MM.1S (cell line): ENCODE data around the gene PODXL2.

Experiments
- DNase-seq: peaks from one replicate; pipeline ENCODE4 v3.0.0-alpha.2; 2015
- H2AFZ ChIP-seq: fragments of 300-600 bp; sonication (generic); 2 replicates; pipeline ENCODE4 v1.6.0; 2016; ENCODE audit warnings: antibody characterized with exemption, low read length
- H3F3A ChIP-seq: fragments of 300-600 bp; sonication (generic); 2 replicates; pipeline ENCODE4 v1.6.1; 2016; ENCODE audit warnings: mild to moderate bottlenecking, antibody characterized with exemption, low read length, moderate library complexity, mixed read lengths; ENCODE audit not compliant: insufficient read depth
- H3K27ac ChIP-seq: fragments of 300-600 bp; sonication (generic); 2 replicates; pipeline ENCODE4 v1.5.1; 2016; ENCODE audit warnings: mild to moderate bottlenecking, low read length
- H3K27me3 ChIP-seq: fragments of 300-600 bp; sonication (generic); replicated peaks from 2 replicates; pipeline ENCODE4 v1.6.0; 2016; ENCODE audit warnings: low read length; ENCODE audit not compliant: insufficient read depth
- H3K36me3 ChIP-seq: fragments of 300-600 bp; sonication (generic); replicated peaks from 2 replicates; pipeline ENCODE4 v1.6.1; 2016; ENCODE audit warnings: mild to moderate bottlenecking, low read length, mixed read lengths; ENCODE audit not compliant: insufficient read depth
- H3K4me1 ChIP-seq: fragments of 300-600 bp; sonication (generic); 2 replicates; pipeline ENCODE4 v1.6.1; 2016; ENCODE audit warnings: low read length, mixed read lengths
- H3K4me2 ChIP-seq: fragments of 300-600 bp; sonication (generic); 2 replicates; pipeline ENCODE4 v1.6.0; 2016; ENCODE audit warnings: low read depth, low read length
- H3K4me3 ChIP-seq: fragments of 300-600 bp; sonication (generic); 2 replicates; pipeline ENCODE4 v1.5.1; 2016; ENCODE audit warnings: low read length, mixed read lengths
- H3K79me2 ChIP-seq: fragments of 300-600 bp; sonication (generic); 2 replicates; pipeline ENCODE4 v1.6.1; 2016; ENCODE audit warnings: mixed run types, low read length, mixed read lengths
- H3K9ac ChIP-seq: fragments of 300-600 bp; sonication (generic); 2 replicates; pipeline ENCODE4 v1.6.1; 2016; ENCODE audit warnings: low read length, mixed read lengths
- H3K9me2 ChIP-seq: fragments of 300-600 bp; sonication (generic); replicated peaks from 2 replicates; pipeline ENCODE4 v1.6.1; 2016; ENCODE audit warnings: mild to moderate bottlenecking, low read length, mixed read lengths; ENCODE audit not compliant: insufficient read depth
- H3K9me3 ChIP-seq: fragments of 300-600 bp; sonication (generic); replicated peaks from 2 replicates; pipeline ENCODE4 v1.6.1; 2016; ENCODE audit warnings: mild to moderate bottlenecking, low read length, mixed read lengths; ENCODE audit not compliant: insufficient read depth
- H4K20me1 ChIP-seq: fragments of 300-600 bp; sonication (generic); 2 replicates; pipeline ENCODE4 v1.6.1; 2016; ENCODE audit warnings: mild to moderate bottlenecking, low read length, moderate library complexity, mixed read lengths; ENCODE audit not compliant: insufficient read depth
- CTCF ChIP-seq: fragments of 300-600 bp; sonication (generic); IDR thresholded peaks from 2 replicates; pipeline ENCODE4 v1.5.1; 2016; ENCODE audit warnings: antibody characterized with exemption, low read length, mixed read lengths
- EZH2 ChIP-seq: fragments of 300-600 bp; sonication (generic); optimal IDR thresholded peaks from 2 replicates; pipeline ENCODE3; 2017; ENCODE audit warnings: low read depth, mild to moderate bottlenecking, antibody characterized with exemption, low read length, mixed read lengths
- EZH2phosphoT487 ChIP-seq: fragments of 300-600 bp; sonication (generic); IDR thresholded peaks from 2 replicates; pipeline ENCODE4 v1.6.1; 2018; ENCODE audit warnings: antibody characterized with exemption, low read length

The PODXL2 gene

GRCh38 chr3:127660621-127661251 is 31.8 kb downstream of the PODXL2 start:
- H3K79me2 ChIP-seq = no peaks in the 10 kb centered on the region
- no peak overlapping the region for H3K4me2 ChIP-seq
- H3K27ac ChIP-seq = no peak overlapping the region

GRCh38 chr3:127661600-127661999 is 32.6 kb downstream of the PODXL2 start:
- H3K4me2 ChIP-seq = no peak overlapping the region
- no peaks in the 10 kb centered on the region for H3K4me1 ChIP-seq
- no peak overlapping the region for H3K4me3 ChIP-seq
- no peaks in the 10 kb centered on the region for H3K9me3 ChIP-seq
- no peaks in the 10 kb centered on the region for H3K27me3 ChIP-seq
- H3F3A ChIP-seq = no peaks in the 10 kb centered on the region
- no peaks in the 10 kb centered on the region for H3K9me2 ChIP-seq
- no peak overlapping the region for H2AFZ ChIP-seq
- H3K9ac ChIP-seq = no peak overlapping the region
- H3K27ac ChIP-seq = no peak overlapping the region
- H4K20me1 ChIP-seq = no peaks in the 10 kb centered on the region
- no peak for DNase-seq
- H3K79me2 ChIP-seq = no peaks in the 10 kb centered on the region
- no peak for TF ChIP-seq CTCF
- no peak for TF ChIP-seq EZH2
- no peak for TF ChIP-seq EZH2phosphoT487
- no peaks in the 10 kb centered on the region for H3K36me3 ChIP-seq

More at GRCh38 chr3:127660621-127661251, 31.8 kb downstream of the PODXL2 start:
- H3K27me3 ChIP-seq = no peaks in the 10 kb centered on the region
- no peak for TF ChIP-seq EZH2
- no peak for TF ChIP-seq EZH2phosphoT487
- TF ChIP-seq CTCF = no peak
- H3K36me3 ChIP-seq = no peaks in the 10 kb centered on the region
- H4K20me1 ChIP-seq = no peaks in the 10 kb centered on the region
- no peaks in the 10 kb centered on the region for H3K4me1 ChIP-seq
- H3K9me2 ChIP-seq = no peaks in the 10 kb centered on the region
- DNase-seq = no peak
- H3K9me3 ChIP-seq = no peaks in the 10 kb centered on the region
- H3F3A ChIP-seq = no peaks in the 10 kb centered on the region
- no peak overlapping the region for H2AFZ ChIP-seq
- H3K9ac ChIP-seq = no peak overlapping the region
- no peak overlapping the region for H3K4me3 ChIP-seq

- Histone ChIP-seq H3K9me3 (no peaks in the 10 kb centered on the region), H3K27ac (no peak overlapping the region), H3F3A (no peaks in the 10 kb centered on the region), H4K20me1 (no peaks in the 10 kb centered on the region), H3K4me1 (no peaks in the 10 kb centered on the region), H3K4me3 (no peak overlapping the region), H3K9me2 (no peaks in the 10 kb centered on the region), H3K9ac (no peak overlapping the region), H3K4me2 (no peak overlapping the region), H2AFZ (no peak overlapping the region), H3K27me3 (no peaks in the 10 kb centered on the region), H3K36me3 (no peaks in the 10 kb centered on the region), H3K79me2 (no peaks in the 10 kb centered on the region)
- TF ChIP-seq EZH2phosphoT487 = no peak
- TF ChIP-seq CTCF = no peak
- no peak for TF ChIP-seq EZH2
- DNase-seq = no peak
Observed at GRCh38 chr3:127662001-127662469, 33.0 kb downstream of the PODXL2 start.
